ENCODE data around the gene SCYGR7.
"Not testable (repeated sequence)": the region's sequence is repeated elsewhere in the genome, so short reads cannot be mapped to it uniquely, and the experiment has no call there.

Gene SCYGR7, protein sequence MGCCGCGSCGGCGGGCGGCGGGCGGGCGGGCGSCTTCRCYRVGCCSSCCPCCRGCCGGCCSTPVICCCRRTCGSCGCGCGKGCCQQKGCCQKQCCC

DNA sequence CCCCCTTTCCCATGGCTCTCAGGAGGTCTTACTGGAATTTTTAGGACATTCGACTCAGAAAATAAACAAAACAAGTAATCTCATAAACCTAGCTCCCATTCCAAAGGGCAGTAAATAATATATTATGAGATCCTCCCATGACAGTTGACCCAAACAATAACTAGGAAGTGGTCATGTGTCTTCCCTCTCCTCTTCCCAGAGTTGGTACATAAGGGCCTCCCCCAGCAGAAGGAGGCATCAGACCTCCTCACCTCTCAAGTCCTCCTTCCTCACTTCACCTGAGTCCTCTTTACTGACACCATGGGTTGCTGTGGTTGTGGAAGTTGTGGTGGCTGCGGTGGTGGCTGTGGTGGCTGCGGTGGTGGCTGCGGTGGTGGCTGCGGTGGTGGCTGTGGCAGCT lies at the start of gene SCYGR7:
TSS of gene SCYGR7 (plus strand) at position 301 of the 400 bp plus-strand sequence. CDS start at position 301, 0 bp downstream.
- DNase-seq = no peak

DNA sequence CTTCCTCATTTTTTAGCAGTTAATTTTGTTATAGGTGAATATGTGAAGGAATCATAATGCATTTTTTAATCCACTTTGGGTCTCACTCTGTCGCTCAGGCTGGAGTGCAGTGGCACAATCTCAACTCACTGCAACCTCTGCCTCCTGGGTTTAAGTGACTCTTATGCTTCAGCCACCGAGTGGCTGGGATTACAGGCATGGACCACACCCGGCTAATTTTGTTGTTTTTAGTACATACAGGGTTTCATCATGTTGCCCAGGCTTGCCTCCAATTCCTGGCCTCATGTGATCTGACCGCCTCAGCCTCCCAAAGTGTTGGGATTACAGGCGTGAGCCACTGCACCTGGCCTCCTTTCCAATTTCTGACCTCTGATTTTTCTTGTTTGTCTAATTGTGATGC lies 43.9 kb upstream of the SCYGR7 start:
- DNase-seq = no peak

DNA sequence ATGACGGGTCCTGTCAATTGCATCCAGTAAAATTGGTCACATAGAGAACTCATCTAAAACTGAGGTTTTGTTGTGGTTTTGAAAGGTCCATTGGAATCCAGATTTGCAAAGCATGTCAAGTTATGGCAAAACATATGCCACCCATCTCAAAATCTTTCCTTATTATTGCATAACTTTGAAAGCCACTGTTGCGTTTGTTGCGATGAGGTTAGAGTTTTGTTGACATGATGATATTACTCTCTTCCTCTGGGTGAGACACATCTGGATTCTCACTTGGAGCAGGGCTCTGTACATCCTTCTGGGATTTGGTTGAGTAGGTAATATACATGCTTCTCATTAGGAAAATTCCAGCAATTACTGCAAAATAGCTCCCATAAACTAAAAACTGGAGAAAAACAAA lies 40.9 kb upstream of the SCYGR7 start:
- no peak for DNase-seq

DNA sequence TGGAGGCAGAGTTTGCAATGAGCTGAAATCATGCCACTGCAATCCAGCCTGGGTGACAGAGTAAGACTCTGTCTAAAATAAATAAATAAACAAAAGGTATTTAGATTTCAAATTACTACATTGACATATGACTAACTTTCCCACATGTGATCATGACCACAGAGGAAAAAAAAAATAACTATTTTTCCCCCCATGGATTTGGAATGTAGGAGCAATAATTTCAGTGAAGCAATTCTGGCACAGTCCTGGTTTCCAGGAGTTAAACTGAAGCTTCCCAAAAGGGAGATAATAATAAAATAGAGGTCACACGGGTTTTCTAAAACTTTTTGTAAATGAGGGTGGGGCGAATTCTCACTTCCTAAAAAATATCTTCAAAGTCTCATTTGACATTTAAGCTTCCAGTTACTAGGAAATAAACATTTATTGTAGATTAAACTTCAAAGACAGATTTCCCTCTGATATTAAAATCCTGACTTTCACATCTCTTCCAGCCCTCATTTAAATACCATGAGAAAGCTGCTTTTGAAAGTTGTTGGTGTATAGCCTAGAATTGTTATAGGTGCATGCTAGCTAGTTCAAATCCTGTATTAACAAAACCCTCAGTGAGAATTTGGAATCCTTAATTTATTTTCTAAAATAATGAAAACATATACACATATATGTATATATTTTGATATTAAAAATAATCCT lies 31.0 kb upstream of the SCYGR7 start:
- DNase-seq = no peak

DNA sequence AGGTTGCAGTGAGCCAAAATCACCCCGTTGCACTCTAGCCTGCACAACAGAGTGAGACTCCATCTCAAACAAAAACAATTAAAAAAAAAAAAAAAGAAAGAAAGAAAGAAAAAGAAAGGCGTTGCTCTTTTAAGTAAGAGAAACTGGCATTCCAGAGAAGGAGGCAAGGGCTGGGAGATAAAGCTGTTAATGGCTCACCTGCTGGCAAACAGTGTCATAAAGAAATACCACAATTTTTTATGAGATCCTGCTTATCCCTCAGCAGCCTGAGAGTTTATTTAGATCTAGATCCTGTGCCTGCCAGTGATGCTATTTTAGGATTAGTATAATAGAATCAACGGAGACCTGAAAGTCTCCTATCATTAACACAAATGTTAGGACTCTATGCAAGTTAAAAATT lies 26.6 kb upstream of the SCYGR7 start:
- DNase-seq = no peak

DNA sequence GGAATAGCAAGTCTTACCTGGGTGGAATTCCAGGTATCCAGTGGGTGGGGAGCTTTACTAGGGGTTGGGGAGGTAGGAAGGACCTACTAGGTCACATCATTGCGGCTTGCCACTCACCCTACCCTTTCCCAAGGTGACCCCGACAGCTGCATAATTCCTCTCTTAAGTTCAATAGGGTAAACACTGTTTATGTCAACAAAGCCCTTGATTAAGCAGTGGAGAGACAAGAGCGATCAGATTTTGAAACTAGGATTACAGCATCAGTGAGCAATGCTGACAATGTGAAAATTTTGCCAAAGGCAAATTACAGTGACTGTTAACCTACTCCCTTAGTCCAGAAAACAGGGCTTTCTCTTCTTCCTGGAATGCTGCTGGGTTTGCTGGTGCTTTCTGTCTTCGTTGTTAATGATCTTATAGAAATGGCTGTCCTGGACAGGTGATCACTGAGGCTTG lies 24.8 kb upstream of the SCYGR7 start:
- DNase-seq = no peak

DNA sequence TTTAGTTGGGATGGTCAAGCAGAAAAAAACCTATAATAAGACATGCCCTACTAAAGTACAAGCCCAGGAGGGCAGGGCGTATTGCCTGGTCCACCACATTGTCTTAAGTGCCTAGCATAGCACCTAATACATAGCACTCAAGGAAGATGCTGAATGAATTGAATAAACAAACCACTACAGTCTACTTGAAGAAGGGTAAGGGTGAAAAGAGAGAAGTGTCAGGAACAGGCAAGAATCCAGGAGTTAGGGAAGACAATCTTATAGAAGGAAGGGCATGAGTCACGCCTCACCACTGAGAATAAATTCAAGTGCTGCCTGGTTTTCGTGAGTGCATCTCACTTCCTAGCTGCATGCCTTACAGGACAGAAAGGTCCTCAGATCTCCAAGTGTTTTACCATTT lies 24.2 kb upstream of the SCYGR7 start:
- DNase-seq = no peak

DNA sequence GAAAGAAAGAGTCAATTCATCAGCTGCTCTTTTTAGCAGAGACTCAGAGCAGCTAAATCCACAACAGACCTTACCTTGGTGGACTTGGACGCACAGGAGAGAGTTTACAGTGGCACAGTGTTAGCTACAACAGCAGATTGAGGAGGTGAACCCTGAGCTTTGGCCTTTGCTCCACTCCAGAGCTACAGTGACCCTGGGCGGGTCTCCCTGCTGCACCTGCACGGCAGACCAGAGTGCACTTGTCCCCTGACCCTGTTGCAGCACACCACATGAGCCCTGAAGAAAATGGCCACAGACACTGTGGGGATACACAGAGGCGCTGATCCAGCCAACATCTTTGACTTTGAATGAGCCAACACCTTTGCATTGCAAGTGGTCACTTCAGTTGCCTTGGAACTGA lies 21.3 kb upstream of the SCYGR7 start:
- no peak for DNase-seq

DNA sequence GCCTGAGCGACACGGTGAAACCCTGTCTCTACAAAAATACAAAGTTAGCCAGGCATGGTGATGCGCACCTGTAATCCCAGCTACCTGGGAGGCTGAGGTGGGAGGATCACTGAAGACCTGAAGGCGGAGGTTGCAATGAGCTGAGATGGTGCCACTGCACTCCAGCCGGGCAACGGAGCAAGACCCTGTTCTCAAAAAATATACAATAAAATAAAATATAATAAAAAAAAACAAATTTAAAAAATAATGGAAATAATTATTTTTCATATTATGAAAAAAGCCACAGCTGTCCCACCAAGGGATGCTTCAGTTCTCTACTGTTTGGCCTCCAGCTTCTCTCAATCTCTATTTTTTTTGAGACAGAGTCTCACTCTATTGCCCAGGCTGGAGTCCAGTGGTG lies 20.7 kb upstream of the SCYGR7 start:
- DNase-seq = no peak

DNA sequence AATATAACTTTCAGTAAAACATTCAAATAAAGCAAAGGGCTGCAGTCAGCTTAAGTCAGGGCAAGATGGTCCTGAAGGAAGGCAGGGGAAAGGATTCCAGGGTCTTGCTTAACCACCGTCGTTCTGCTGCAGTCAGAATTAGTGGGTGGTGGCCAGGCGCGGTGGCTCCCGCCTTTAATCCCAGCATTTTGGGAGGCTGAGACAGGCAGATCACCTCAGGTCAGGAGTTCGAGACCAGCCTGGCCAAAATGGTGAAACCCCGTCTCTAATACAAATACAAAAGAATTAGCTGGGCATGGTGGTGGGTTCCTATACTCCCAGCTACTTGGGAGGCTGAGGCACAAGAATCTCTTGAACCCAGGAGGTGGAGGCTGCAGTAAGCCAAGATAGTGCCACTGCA lies 17.1 kb upstream of the SCYGR7 start:
- DNase-seq = no peak

DNA sequence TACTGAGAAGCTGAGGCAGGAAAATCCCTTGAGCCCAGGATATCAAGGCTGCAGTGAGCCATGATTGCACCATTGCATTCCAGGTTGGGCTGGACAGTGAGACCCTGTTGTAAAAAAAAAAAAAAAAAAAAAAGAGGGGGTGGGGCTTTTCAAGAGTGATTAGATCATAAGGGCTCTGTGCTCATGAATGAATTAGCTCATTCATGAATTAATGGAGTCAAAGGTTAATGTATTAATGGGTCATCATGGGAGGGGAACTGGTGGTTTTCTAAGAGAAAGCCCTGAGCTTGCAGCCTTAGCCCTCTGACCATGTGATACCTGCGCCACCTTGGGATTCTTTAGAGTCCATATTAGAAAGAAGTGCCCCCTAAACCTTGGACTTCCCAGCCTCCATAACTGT lies 14.8 kb upstream of the SCYGR7 start:
- DNase-seq = no peak

DNA sequence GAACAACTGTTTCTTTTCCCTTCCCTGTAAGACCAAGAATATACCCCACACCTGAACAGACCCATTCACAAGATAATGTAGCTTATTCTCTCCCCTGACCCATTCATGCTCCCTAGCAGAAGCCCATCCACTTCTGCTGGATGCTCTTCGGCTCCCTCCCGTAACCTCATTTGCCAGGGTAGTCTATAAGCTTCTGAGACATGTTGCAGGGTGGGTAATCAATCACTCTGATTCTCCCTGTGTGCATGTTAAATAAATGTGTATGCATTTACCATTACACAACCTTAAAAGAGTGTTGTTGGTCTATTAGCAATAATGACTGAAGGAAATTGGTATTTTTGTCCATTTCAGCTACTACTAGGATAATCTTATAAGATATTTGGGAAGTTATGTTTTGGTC lies 11.6 kb upstream of the SCYGR7 start:
- DNase-seq = no peak

DNA sequence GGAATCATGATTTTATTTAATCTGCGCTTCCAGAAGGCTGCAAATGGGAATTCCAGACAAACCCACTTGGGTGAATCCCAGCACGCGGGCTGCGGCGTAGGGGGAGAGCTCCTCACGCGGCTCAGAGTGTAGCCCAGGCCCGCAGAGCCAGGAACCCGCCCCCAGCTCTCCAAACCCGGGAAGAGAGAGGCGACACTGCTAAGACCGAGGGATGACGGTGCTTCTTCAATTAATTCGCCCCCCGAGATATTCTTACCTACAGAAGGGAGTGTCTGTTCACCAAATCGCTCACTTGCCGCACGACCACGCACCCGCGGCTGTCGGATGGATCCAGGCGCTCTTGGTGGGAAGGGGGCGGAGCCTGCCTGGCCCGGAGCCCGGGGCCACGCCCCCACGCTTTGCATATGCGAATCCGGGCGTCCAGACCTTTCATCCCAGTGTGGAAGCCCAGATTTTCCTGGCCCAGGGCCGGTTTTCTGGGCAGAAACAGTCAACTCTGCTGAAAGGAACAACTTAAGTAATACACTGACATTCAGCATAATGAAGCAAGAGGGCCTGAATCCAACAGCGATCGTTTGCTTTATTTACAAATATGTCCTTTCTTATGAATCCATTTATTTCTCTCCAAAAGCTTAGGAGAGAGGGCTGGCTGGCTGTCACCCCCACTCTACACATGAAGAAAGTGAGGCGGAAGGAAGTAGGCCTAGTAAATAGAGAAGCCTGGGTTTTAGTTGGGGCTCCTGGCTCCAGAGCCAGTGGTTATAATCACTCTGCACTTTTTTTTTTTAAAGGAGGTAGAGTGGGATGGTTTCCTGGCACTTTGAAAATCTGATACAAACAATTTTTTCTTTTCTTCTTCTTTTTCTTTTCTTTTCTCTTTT lies 10.2 kb upstream of the SCYGR7 start, which contains the start of gene SLC19A3:
TSS of gene SLC19A3 (minus strand) at position 342 of the 881 bp plus-strand sequence. CDS start 15,710 bp downstream, outside the sequence.
- DNase-seq = no peak

DNA sequence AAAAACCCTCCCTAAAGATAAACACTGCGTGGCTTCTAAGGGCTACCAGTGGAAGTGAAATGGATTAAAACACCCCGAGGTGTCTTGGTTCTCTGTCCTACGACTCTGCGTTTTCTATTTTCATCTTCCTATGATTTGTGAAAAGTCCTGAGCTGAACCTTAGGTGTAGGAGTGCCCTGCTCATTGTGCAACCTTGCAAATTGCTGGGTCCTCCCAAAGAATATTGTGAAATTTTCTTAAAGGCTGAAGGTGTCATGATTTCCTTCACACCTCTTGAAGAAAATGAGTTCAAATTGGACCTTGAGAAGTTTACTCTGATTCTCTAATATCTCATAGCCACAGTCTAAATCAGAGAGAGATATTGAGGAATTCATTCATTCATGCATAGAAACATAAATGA lies 8.5 kb upstream of the SCYGR7 start:
- DNase-seq = no peak

DNA sequence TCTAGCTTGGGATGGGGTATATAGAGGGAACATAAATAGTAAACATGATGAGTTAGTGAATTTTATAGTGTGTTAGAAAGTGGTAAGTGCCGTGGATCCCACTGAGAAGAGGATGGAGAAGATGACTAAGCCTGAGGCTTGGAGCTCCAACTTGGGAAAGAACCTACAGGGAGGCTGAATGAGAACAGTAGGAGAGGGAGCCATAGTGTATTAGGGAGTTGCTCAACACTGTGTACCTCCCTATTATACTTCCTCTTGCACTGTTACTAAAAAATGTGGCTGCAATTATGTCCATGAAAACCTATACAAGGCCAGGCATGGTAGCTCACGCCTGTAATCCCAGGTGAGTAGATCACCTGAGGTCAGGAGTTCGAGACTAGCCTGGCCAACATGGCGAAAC lies 7.5 kb upstream of the SCYGR7 start:
- no peak for DNase-seq

DNA sequence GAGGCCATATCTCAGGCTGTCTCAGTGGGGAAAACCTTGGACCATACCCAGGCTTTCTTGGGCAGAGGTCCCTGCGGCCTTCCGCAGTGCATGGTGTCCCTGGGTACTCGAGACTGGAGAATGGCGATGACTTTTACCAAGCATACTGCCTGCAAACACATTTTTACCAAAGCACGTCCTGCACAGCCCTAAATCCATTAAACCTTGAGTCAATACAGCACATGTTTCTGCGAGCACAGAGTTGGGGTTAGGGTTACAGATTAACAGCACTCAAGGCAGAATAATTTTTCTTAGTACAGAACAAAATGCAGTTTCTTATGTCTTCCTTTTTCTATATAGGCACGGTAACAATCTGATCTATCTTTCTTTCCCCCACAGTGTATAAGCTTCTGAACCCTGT lies 5.3 kb upstream of the SCYGR7 start:
- DNase-seq = not testable (repeated sequence)

DNA sequence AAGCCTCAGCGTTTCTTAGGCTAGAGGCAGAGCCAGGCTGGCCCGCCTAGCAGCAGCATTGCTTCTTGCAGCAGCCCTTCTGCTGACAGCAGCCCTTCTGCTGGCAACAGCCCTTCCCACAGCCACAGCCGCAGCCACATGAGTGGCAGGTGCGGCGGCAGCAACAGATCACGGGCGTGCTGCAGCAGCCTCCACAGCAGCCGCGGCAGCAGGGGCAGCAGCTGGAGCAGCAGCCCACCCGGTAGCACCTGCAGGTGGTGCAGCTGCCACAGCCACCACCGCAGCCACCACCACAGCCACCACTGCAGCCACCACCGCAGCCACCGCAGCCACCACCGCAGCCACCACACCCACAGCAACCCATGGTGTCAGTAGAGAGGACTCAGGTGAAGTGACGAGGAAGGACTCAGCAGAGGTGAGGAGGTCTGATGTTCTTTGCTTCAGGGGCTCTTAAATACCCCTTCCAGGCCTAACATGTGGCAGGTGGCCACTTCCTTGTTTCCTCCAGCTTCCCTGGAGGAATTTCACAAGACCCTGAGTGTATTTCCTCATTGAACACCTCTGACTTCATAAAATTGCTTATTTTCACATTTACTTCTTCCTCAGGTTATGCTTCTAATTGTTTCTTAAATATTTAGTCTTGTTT lies 3.6 kb upstream of the SCYGR7 start, which contains the start of gene SCYGR6:
TSS of gene SCYGR6 (minus strand) at position 364 of the 646 bp plus-strand sequence. CDS start at position 364, 0 bp downstream.
- DNase-seq = no peak

DNA sequence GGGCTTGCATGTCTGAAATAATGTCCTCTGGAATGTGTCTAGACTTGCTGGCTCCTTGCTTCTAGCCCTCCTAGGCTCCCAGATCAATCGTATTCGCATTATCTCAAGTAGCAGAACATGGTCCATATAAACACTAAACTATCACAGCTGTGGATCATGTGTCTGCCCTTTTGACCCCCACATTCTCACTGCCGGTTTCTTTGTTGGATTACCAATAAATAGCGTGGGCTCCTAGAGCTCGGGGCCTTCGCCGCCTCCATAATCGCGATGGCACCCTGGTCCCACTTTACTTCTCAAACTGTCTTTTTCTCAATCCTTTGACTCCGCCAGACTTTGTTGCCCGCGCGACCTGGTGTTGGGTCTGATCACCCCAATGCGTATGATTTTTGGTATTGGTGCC lies 11.2 kb downstream of the SCYGR7 start:
- no peak for DNase-seq

DNA sequence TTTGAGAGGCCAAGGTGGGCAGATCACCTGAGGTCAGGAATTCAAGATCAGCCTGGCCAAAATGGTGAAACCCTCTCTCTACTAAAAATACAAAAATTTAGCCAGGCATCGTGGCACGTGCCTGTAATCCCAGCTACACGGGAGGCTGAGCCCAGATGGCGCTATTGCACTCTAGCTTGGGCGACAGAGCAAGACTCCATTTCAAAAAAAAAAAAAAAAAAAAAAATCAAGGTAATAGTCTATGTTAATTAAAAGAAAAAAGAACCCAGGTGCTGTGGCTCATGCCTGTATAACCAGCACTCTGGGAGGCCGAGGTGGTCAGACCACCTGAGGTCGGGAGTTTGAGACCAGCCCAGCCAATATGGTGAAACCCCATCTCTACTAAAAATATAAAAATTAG lies 12.6 kb downstream of the SCYGR7 start:
- not testable (repeated sequence) for DNase-seq

DNA sequence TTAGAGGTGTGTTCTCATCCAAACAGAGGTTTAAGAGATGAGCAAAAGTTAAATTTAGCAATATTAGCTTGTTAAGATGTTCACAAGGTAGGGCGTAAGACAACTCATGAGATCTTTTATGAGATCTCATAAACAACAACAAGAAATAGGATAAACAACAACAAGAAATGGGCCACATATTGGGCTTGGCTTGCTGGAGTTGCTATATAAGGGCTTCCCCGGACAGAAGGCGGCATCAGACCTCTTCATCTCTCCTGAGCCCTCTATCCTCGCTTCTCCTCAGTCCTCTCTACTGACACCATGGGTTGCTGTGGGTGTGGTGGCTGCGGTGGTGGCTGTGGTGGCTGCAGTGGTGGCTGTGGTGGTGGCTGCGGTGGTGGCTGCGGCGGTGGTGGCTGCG lies 17.5 kb downstream of the SCYGR7 start, which contains the start of gene SCYGR8:
TSS of gene SCYGR8 (plus strand) at position 301 of the 400 bp plus-strand sequence. CDS start at position 301, 0 bp downstream.
- no peak for DNase-seq

DNA sequence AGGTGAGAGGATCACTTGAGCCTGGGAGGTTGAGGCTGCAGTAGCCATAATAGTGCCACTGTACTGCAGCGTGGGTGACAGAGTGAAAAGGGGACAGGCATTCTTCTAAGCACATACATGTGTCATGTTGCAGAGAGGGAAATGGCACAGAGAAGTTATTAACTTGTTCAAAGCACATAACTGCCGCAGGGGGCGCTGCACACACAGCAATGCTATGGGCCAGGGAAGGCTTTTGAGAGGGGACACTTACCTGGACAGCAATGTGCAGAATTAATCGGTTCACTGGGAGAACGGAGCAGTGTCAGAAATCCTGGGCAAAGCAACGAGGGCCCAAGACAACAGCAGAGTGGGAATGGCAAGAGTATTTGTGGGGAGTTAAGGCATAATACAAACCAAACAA lies 19.9 kb downstream of the SCYGR7 start:
- no peak for DNase-seq

DNA sequence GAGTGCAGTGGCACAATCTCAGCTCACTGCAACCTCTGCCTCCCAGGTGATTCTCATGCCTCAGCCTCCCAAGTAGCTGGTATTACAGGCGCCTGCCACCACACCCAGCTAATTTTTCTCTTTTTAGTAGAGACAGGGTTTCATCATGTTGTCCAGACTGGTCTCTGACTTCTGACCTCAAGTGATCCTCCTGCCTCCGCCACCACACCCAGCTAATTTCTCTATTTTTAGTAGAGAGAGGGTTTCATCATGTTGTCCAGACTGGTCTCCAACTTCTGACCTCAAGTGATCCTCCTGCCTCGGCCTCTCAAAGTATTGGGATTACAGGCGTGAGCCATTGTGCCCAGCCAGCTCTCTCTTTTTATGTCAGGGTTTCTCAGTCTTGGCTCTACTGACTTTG lies 28.1 kb downstream of the SCYGR7 start:
- not testable (repeated sequence) for DNase-seq
